Mucosa of gallbladder (tissue), 1 donor: Measurements from ENCODE around the gene NR5A1. TPM values are rescaled to one million over a fixed set of nuclear protein-coding genes. Genes with fewer than 3 reads are reported as not detected.

Source experiments
- DNase-seq: peaks from one replicate; pipeline ENCODE4 v3.0.0-alpha.2; 2020; ENCODE audit warnings: low spot score
- total RNA-seq: library from RNA; stranded (reverse); gene quantifications from one replicate; pipeline ENCODE4 v1.2.1, GENCODE V29; 2021
- donor health status: DM: no; HTN: no; CAD: no.

The NR5A1 gene
- total RNA-seq, 1 donor from 2014 or later = 0.37 TPM

DNA sequence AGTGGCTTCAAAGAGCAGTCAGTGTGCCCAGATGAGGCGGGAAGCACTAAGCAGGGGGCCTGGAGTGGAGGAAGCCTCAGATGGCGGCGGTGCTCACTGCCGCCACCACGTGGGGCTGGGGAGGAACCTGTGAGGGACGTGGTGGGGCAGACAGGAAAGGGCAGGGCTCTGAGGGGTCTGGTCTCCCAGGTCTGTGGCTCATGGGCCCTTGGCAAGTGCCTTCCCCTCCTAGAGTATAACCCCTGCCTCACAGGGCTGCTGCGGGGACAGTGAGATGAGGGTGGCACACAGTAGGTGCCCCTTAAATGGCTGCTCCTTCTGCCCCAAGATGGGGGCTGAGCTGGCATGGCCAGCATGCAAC, 26.6 kb downstream of the NR5A1 start:
- DNase-seq = no peak

DNA sequence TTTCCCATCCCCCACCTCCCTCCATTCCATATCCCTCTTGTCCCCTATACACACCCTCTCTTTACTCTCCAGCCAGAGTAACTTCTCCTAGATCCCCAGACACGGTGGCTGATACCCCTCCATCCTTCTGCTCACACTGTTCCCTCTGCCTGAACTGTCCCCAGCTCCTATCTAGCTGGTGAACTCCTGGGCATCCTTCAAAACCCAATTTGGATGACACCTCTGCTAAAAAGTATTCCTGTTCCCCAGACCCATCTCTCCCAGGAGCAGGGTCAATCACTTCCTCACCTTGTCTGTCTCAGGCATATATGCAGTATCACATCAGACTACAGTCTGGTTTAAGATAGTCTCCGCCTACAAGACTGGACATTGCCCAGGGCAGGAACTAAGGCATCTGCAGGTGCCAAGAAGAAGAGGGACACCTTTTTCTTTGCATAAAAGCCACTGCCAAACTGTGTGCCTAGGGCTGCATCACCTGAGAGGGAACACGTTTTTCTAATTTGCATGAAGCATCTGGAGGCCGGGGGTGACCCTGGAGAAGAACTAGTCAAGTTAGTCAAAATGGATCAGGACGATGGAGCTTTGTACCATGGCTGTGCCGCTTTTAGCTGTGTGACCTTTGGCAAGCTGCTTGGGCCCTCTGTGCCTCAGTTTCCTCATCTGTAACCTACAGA, 27.1 kb downstream of the NR5A1 start:
- no peak for DNase-seq

DNA sequence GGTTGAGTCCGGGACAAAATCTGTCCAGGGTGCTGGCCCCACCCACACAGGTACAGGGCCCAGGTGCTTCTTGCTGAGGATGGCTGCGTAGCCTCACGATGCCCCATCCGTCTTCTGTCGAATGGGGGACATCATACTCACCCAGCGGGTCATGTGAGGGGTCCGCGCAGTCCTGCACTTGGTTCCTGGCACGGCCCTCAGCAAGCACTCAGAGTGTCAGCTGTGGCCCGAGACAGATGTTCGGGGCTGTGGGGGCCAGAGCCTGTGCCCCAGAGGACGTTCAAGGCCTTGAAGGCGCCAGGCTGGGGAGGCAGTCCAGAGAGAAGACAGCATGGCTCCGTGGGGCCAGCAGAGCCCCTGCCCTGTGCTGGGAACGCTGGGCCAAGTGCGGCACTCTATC, 27.8 kb downstream of the NR5A1 start:
- no peak for DNase-seq

DNA sequence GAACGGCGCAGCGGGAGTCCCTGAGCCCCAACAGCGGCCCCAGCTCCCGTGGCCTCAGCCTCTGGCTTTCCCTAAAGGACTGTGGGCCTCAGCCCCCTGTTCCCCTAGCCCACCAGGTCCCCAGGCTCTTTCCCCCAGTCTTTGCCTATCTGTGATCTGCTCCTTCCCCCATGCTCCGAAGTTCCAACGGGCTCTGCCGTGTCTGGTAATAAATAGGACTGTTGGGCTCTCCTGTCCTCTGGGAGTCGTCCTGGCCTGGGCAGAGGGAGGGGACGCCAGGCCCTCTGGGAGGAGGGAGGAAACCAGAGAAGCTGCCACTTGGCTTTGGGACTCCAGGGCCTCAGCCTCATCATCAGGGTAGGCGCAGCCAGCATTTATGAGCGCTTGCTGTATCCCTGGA, 28.8 kb downstream of the NR5A1 start:
- DNase-seq = no peak

DNA sequence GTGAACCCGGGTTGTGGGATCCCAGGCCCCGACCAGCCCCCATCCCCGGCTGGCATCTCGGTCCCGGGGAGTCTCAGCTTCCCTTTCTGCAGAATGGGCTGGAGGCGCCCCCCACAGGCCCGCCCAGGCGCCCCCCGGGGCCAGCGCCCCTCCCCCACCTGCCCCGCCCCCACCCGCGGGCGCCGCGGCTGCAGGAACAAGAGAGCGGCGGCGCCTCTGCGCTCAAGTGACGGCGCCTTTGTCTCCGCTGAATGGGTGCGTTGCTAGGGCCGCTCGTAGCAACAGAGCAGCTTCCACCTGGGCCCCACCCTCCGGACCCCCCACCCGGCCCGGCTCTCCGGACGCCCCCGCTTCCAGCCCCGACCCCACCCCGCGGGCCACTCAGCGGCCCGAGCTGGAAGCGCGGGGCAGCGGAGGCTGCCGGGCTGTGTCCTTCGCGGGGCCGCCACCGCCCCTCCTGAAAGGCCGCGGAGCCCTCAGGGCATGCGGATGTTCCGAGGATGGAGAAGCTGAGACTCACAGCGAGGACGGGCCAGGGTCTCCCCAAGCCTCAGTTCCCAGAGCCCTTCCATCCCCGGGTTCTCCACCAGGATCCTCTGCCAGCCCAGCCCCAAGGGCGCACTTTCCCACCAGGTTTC, 29.4 kb downstream of the NR5A1 start:
- no peak for DNase-seq

DNA sequence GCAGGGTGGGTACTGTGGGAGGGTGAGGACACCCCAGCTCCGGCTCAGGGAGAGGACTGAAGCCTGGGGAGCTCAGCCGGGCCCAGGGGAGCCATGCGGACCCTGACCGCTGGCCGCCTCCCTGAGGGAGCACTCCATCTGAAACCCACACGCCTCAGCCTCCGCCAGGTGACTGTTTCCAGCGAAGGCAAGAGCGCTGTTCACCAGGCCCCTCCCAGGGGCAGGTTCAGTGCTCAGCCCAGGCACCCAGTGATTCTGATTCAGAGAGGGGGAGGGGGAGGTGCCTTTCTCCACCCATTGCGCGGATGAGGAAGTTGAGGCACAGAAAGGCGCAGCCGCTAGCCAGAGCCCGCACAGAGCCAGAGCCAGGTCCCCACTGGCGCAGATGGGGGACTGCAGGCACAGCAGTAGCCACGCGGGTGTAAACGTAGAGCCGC, 30.0 kb downstream of the NR5A1 start:
- DNase-seq = no peak

DNA sequence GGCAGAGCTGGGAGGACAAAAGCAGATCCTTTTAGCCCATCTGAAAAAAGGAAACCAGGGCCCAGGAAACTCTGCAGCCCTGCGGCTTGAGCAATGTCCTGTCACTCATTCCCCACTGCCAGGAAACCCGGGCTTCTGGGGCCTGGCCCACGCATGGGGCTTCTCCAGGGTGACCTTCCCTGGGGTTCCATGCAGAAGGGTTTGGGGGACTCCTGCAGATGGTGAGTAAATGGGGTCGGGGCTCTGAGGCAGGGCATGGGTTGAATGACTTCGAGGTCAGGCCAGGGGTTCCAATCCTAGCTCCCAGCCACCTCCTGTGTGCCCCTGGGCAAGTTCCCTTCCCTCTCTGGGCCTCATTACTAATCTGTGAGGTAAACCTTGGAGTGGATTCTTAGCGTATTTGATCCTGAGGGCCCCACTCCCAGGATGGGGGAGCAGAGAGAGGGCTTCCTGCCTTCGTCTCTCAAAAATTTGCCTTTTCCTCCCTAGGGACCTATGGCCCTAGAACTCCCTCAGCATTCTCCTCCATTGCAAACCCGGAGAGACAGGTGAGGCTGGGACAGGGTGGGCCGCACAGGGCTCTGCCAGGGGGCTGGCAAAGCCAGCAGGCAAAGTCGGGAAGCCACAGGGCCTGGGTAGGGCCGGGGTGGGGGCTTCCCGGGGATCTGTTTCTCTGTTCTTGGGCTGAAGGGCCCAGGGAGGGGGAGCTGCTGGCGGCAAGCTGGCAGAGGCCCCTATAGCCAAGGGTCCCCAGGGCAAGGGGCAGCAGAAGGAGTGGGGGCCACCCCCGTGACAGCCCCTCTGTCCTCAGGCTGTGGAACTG, 31.1 kb downstream of the NR5A1 start:
- DNase-seq = no peak

DNA sequence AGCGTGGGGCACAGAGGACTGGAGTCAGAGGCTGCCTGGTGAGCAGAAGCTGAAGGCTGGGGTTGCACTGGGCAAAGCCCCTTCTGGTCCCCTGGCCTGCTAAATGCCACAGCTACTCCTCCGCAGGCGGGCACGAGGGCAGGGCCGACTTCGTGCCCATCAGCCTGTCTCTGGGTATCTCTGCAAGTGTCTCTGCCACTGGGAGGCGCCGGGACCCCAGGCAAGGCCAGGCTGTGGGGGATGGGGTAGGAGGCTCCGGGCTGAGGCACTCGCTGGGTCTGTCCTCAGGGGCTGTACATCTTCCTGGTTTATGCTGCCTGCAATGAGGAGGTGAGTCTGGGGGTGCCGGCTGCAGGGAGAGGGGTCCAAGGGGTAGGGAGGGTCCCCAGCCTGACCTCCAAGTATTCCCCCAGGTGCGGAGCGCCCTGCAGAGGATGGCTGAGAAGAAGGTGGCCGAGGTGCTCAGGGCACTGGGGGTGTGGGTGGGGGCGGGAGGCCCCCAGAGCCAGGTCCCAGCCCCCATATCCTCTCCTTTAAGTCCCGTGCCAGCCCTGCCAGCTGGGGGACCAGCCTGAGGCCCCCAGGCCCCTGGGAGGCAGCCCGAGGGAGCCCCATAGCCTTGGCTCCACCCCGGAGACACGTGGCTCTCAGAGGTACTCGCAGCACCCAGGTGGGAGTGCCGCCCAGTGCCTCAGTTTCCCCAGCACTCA, 31.9 kb downstream of the NR5A1 start:
- DNase-seq = no peak

DNA sequence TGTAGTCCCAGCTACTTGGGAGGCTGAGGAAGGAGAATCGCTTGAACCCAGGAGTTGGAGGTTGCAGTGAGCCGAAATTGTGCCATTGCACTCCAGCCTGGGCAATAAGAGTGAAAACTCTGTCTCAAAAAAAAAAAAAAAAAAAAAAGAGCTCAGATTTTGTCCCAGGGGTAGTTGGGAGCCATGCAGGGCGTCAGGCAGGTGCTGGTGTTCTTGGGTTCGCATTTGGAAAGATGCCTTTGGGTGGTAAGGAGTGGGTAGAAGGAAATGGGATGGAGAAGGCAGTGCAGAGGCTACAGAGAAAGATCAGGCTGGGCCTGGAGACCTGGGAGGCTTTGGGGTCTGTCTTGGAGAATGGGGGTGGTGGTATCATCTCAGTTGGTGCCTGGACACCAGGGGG, 33.0 kb downstream of the NR5A1 start:
- no peak for DNase-seq

DNA sequence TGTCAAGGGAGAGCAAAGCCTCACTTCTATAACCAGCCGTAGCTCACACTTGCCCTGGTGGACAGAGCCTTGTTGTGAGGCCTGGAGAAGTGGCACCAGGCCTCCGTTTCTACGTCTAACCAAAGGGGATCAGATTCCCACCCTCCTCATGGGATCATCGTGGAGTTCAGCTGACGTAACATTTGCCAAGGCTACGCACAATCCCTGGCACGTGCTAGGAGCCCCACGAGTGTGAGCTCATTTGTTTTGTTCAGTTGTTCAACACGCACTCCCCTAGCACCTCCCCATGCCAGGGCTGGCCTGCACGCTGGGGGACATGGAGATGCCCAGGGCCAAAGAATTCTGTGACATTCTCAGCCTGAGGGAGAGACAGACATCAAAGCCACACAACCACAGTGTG, 33.9 kb downstream of the NR5A1 start:
- no peak for DNase-seq

DNA sequence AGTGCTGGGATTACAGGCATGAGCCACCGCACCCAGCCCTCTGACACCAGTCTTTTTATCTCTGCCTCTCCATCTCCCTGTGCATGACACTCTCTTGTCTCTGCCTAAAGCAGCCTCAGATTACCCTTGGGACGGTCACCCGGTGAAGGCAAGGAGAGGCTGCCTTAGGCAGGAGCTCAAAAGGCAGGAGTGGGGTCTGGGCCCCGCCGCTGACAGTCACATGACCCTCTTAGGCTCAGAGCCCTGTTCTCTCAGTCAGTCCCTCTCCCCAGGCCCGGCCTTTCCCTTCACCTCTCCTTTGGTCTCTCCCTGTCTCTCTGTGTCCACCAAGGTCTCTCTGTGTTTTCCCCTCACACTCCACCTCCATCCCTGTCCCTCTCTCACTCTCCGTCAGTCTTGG, 34.4 kb downstream of the NR5A1 start:
- DNase-seq = no peak

DNA sequence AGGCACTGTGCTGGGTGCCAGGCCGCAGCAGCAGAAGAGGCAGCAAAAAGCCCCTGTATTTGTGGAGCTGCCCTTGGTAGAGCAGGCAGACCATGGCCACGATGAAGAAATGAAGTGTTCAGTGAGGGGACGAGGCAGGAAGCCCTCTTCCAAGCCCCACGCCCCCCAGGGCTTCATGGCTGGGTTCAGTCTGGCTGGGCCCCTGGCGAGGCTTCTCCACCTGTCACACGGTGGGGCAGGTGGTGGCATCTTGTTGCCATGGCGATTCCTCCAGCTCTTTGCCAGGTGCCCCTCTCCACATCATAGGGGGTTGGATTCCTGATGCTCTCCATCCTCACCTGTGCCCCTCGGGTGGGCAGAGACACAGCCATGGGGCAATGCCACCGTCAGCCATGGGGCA, 35.4 kb downstream of the NR5A1 start:
- DNase-seq = no peak

DNA sequence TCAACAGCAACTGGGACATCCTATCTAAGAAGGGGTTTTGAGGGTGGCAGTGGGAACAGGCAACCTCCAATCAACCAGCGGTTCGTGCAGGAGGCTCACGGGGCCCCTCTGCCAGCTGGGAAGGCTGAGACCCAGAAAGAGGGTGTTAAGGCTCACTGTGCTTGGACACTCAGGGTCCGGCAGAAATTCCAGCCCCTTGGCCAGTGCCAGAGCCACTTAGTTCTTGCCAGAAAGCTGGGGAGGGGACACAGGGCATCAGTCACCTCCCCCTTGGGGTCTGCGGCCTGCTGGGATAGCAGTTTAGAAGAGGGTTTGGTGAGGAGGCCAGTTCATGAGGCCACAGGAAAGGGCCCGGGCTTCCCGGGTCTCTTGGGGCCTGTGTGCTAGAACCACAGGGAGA, 36.5 kb downstream of the NR5A1 start:
- DNase-seq = no peak

DNA sequence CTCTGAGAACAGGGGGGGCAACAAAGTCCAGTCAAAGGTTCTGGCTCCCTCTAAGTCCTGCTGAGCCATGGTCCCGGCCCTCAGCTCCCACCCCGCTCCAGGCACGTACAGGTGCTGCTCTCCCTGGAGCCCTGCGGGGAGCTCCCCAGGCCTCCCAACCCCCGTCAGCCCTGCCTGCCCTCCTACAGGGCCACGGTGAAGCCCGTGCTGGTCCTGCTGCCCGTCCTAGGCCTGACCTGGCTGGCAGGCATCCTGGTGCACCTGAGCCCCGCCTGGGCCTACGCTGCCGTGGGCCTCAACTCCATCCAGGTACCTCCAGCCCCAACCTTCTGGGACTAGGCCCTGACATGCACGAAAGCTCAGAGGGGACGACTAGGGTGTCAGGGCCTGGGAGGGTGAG, 36.9 kb downstream of the NR5A1 start:
- no peak for DNase-seq

DNA sequence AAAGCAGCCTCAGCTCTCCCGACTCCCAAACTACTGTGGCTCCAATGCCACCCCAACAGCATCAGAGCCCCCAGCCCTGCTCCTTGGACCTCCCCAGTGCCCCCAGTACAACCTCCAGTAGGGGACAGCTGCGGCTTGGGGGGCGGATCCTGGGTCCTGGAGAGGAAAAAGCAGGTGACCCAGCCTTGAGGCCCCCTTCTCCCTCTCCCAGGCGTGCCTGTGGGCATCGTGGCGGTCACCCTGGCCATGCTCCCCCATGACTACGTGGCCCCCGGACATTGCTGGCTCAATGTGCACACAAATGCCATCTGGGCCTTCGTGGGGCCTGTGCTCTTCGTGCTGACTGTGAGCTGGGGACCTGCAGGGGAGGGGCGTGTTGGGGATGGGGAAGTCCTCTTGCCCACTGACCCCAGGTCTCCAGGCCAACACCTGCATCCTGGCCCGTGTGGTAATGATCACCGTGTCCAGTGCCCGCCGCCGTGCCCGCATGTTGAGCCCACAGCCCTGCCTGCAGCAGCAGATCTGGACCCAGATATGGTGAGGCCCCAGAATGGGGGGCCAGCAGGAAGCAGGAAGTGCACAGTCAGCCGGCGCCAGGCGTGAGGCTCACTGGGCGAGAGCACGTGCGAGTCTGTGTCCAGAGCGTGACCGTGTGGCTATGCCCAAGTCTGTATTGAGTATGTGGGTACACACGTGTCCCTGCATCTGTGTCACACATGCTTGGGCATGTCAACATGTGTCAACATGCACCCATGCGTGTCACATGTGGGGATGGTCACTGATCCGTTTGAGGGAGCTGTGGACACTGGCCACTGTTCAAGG, 38.0 kb downstream of the NR5A1 start:
- no peak for DNase-seq

DNA sequence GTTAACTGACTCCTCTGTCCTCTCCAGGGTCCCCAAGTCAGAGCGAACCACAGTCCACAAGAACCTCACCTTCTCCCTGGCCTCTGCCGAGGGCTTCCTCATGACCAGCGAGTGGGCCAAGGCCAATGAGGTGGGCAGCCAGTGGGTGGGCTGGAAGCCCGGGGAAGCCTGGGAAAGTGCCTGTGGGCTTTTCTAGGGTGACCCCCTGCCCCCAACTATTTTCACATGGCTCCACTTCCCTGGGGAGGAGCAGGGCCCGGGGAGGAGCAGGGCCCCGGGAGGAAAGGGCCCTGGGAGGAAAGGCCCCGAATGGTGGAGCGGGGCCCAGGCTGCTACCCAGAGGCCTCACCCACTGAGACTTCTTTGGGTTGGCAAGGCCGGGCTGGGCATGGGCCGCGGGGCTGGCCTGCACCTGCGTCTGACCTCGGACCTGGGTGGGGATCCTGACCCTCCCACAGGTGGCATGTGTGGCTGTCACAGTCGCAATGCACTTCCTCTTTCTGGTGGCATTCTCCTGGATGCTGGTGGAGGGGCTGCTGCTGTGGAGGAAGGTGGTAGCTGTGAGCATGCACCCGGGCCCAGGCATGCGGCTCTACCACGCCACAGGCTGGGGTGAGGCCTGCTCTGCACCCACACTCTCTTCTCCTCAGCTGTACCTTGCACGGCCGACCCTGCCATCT, 39.0 kb downstream of the NR5A1 start:
- DNase-seq = no peak

DNA sequence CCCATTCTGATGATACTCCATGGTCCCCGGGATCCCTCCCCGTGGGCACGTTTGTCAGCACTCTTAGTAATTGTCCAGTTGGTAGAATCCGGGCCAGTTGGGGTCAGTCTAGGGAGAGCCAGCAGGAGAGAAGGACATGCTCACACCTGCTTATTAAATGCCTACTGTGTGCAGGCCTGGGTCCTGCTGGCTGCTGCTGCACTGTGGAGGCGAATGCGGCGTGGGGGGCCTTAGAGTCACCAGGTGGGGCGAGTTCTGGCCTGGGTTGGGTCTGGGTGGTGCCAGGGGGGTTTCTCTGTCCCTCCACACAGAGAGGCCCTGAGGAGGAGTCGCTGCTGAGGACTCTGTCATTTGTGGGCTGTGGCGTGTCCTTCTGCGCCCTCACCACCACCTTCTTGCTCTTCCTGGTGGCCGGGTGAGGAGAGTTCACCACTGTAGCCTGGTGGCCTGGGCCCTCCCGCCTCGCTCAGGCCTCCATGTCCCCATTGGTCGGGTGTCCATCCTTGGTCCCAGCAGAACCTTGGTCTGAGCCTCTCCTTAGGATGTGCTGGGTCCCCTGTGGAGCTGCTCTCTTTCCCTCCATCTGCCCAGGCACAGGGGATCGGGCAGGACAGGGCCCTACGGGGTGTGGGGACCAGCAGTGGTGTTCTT, 39.7 kb downstream of the NR5A1 start:
- DNase-seq = no peak

DNA sequence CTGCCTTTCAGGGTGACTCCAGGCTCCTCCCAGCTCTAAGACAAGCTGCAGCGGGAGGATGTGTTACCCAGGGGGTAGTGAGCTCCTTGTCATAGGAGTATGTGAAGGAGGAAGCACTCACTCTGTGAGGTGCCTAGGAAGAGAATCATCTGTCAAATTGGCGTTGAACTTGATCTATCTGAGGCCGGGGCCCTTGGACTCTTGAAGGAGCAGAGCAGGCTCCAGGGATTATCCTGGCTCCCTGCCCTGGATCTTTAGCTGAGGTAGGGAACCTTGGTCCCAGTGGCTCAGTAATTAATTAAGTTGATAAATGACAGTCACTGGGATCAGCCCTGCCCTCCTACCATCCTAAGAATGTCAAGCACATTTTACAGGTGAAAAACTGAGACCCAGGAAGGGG, 41.5 kb downstream of the NR5A1 start:
- no peak for DNase-seq

DNA sequence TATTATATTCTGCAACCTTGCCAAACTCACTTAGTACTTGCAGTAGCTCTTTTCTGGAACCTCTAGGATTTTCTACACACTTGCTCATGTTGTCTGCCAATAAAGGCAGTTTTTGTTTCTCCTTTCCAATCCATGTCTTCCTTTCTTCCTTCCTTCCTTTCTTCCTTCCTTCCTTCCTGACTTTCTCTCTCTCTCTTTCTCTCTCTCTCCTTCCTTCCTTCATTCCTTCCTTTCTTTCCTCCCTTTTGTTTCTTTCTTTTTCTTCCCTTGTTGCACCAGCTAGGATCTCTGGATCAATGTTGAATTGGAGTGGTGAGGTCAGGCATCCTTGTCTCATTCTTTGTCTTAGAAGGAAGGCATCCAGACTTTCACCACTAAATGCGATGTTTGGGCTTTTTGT, 44.5 kb downstream of the NR5A1 start:
- no peak for DNase-seq

DNA sequence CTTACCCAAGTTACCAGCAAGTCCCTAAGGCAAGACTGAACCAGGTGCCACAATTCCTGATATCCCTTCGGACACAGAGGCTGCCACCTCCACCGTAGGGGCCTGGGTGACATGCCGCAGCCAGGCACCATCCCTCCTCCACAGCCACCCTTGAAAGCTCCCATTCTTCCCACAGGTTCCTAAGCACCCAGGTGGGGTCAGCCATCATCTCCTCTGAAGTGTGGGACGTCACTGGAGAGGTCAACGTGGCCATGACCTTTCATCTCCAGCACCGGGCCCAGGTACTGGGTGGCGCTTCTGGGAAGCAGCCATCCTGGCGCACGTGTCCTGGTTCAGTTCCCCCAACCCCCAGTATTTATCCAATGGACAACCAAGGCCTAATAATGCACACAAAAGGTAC, 48.8 kb downstream of the NR5A1 start:
- DNase-seq = no peak
